ENCODE results near the gene ECD. TPM values are rescaled to one million over a fixed set of nuclear protein-coding genes. Genes with fewer than 3 reads are reported as not detected.

ECD gene
- total and polyA plus RNA-seq, 10 of the 15 experiments (the other 5 are each of a cell fraction or from before 2014, with no cell fraction given), result 27.3 to 61.6 (median 44.0) TPM

DNA sequence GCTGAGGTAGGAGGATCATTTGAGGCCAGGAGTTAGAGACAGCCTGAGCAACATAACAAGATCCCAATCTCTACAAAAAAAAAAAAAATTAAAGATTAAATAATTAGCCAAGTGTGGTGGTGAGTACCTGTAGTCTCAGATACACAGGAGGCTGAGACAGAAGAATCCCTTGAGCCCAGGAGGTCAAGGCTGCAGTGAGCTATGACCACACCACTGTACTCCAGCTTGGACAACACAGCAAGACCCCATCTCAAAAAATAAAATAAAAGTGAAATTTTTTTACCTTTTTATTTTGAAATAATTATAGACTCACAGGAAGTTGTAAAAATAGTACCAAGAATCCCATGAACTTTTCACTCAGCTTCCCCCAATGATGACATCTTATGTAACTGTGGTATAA is 5.1 kb upstream of the ECD start:
- Histone ChIP-seq H4K20me1 (ENCODE audit: control insufficient read depth, insufficient read depth) (no peaks in the 10 kb centered on the region), H3K4me1 (ENCODE audit: control insufficient read depth, insufficient read depth, low read length) (no peaks in the 10 kb centered on the region), H3K79me2 (ENCODE audit: control insufficient read depth, insufficient read depth, low read length) (peaks cover 11% of the 10 kb centered on the region), H3K9ac (ENCODE audit: control insufficient read depth, insufficient read depth, low read length) (no peak overlapping the region), H3K9me3 (replicated peaks; ENCODE audit: control insufficient read depth, insufficient read depth, low read length) (no peaks in the 10 kb centered on the region), H3K36me3 (ENCODE audit: control insufficient read depth in 2 of 2, insufficient read depth in 2 of 2, low read length in 1 of 2) (no peaks in the 10 kb centered on the region), H3K4me3 (no peak overlapping the region), H3K4me2 (ENCODE audit: control insufficient read depth, insufficient read depth) (no peak overlapping the region), H3K27ac (ENCODE audit: control insufficient read depth, insufficient read depth) (no peak overlapping the region), H2AFZ (ENCODE audit: control insufficient read depth, low read depth, low read length) (no peak overlapping the region), H3K27me3 (replicated peaks in 1 of 2; ENCODE audit: control insufficient read depth in 2 of 2, insufficient read depth in 2 of 2, low read length in 1 of 2) (no peaks in the 10 kb centered on the region)
- ChIA-PET SMC1A (ENCODE audit: uncharacterized antibody, unreplicated experiment) (interaction anchor here (1.2 kb wide), 1 partner anchor 10 kb away, joined by 3 read pairs; no protein-coding TSS in a partner anchor), POLR2A (no interaction called here), RAD21 (ENCODE audit: unreplicated experiment) (no interaction called here), CTCF (no interaction called here)
- ATAC-seq (no peak), DNase-seq (ENCODE audit: low read depth, low spot score) (no peak), FAIRE-seq (no peak)
- no TSS peak for BruUV-seq (replicated peaks)
- no peak for TF ChIP-seq SMAD5 (IDR thresholded peaks at IDR 0.05; ENCODE audit: low read depth)
- TF ChIP-seq SREBF2 (IDR thresholded peaks at IDR 0.05; ENCODE audit: low read length), result no peak
- no peak for TF ChIP-seq GATAD2B (conservative IDR thresholded peaks at IDR 0.05; ENCODE audit: low read depth)
- no peak for TF ChIP-seq NFYB (IDR thresholded peaks at IDR 0.05; ENCODE audit: insufficient read depth, low read depth, low read length)
- no peak for TF ChIP-seq ZNF592 (IDR thresholded peaks at IDR 0.05)
- TF ChIP-seq GABPA (IDR thresholded peaks at IDR 0.05; ENCODE audit: low read depth), result no peak
- TF ChIP-seq SIX5 (IDR thresholded peaks at IDR 0.05; ENCODE audit: low read depth, low read length, severe bottlenecking), result no peak
- no peak for TF ChIP-seq MYB (IDR thresholded peaks at IDR 0.05; ENCODE audit: borderline replicate concordance, low read depth, low read length)
- intact Hi-C loops (cut with micrococcal nuclease; ENCODE audit: unreplicated experiment), result no loop called here
- in situ Hi-C loops (cut with MboI), result no loop called here
